SK-N-SH (cell line): ENCODE results near the gene ATPAF2. TPM values are rescaled to one million over a fixed set of nuclear protein-coding genes. Genes with fewer than 3 reads are reported as not detected.

Source experiments
- CTCF ChIA-PET: fragments of 300-600, 350-600 bp; formaldehyde crosslinking; extraction: SDS; loops from one replicate; lab custom pipeline; 2021; lab: Yijun Ruan, JAX
- POLR2A ChIA-PET: fragments of 350-600 bp; sonication (Branson Sonifier 250); formaldehyde crosslinking; extraction: SDS; loops from one replicate; lab custom pipeline; 2020; ENCODE audit warnings: antibody characterized with exemption, inconsistent platforms; lab: Yijun Ruan, JAX
- DNase-seq: peaks from one replicate; pipeline ENCODE4 v3.0.0; 2012
- H2AFZ ChIP-seq: fragments of 200-600 bp; sonication (generic); 2 replicates; pipeline ENCODE4 v1.8.1; 2016; ENCODE audit warnings: antibody characterized with exemption, mild to moderate bottlenecking, low read depth
- H3F3A ChIP-seq: fragments of 200-600 bp; sonication (generic); replicated peaks from 2 replicates; pipeline ENCODE3; 2016; ENCODE audit warnings: antibody characterized with exemption, mild to moderate bottlenecking; ENCODE audit not compliant: insufficient read depth
- H3K27ac ChIP-seq, 2 experiments: fragments of 200-500 bp in 1 of 2; fragments of 200-600 bp in 1 of 2; sonication (Bioruptor generic) in 1 of 2; sonication (generic), shearing (Covaris generic) in 1 of 2; 2 replicates each; pipeline versions ENCODE4 v1.5.1 to v1.6.1; 2014 to 2016; ENCODE audit warnings: low read depth in 2 of 2, inconsistent platforms in 1 of 2, low read length in 1 of 2, mild to moderate bottlenecking in 1 of 2, mixed read lengths in 1 of 2
- H3K27me3 ChIP-seq: fragments of 200-600 bp; sonication (generic), shearing (Covaris generic); 2 replicates; pipeline ENCODE4 v1.6.1; 2016; ENCODE audit warnings: mixed run types; ENCODE audit not compliant: insufficient read depth
- H3K36me3 ChIP-seq, 2 experiments: fragments of 200-500 bp in 1 of 2; fragments of 200-600 bp in 1 of 2; sonication (Bioruptor generic) in 1 of 2; sonication (generic) in 1 of 2; replicated peaks in 1 of 2; 2 replicates each; pipeline versions ENCODE3 to v1.5.1; 2014 to 2016; ENCODE audit warnings: low read length in 1 of 2, mild to moderate bottlenecking in 1 of 2; ENCODE audit not compliant: insufficient read depth in 2 of 2, control insufficient read depth in 1 of 2
- H3K4me1 ChIP-seq, 2 experiments: fragments of 200-500 bp in 1 of 2; fragments of 200-600 bp in 1 of 2; sonication (Bioruptor generic) in 1 of 2; sonication (generic), shearing (Covaris generic) in 1 of 2; 2 replicates each; pipeline versions ENCODE4 v1.5.1 to v1.6.1; 2014 to 2016; ENCODE audit warnings: low read depth in 1 of 2, low read length in 1 of 2, mixed run types in 1 of 2; ENCODE audit not compliant: insufficient read depth in 2 of 2, control insufficient read depth in 1 of 2
- H3K4me2 ChIP-seq: fragments of 200-600 bp; sonication (generic), shearing (Covaris generic); 2 replicates; pipeline ENCODE4 v1.6.1; 2017; ENCODE audit warnings: mixed run types
- H3K4me3 ChIP-seq, 2 experiments: fragments of 200-500 bp in 1 of 2; fragments of 200-600 bp in 1 of 2; sonication (Bioruptor generic) in 1 of 2; sonication (generic), shearing (Covaris generic) in 1 of 2; 2 replicates each; pipeline versions ENCODE4 v1.5.1 to v1.8.1; 2014 to 2016; ENCODE audit warnings: low read depth in 2 of 2, inconsistent platforms in 1 of 2, low read length in 1 of 2, mild to moderate bottlenecking in 1 of 2, mixed read lengths in 1 of 2, moderate library complexity in 1 of 2
- H3K79me2 ChIP-seq: fragments of 200-600 bp; sonication (generic); 2 replicates; pipeline ENCODE4 v1.8.1; 2017; ENCODE audit warnings: mild to moderate bottlenecking; ENCODE audit not compliant: insufficient read depth
- H3K9ac ChIP-seq: fragments of 200-600 bp; sonication (generic); 2 replicates; pipeline ENCODE4 v1.6.1; 2017; ENCODE audit warnings: mixed run types
- H3K9me2 ChIP-seq: fragments of 200-600 bp; sonication (generic); 2 replicates; pipeline ENCODE4 v1.6.1; 2017; ENCODE audit warnings: mixed run types
- H3K9me3 ChIP-seq: fragments of 200-600 bp; sonication (generic); 2 replicates; pipeline ENCODE4 v1.6.1; 2017; ENCODE audit warnings: mixed run types, mild to moderate bottlenecking, moderate library complexity
- H4K20me1 ChIP-seq: fragments of 200-600 bp; sonication (generic); 2 replicates; pipeline ENCODE4 v1.6.1; 2017; ENCODE audit warnings: mild to moderate bottlenecking, mixed run types; ENCODE audit not compliant: insufficient read depth
- ELF1 ChIP-seq: IDR thresholded peaks from 2 replicates; pipeline ENCODE4 v1.4.0; 2012
- EZH2phosphoT487 ChIP-seq: fragments of 200-600 bp; sonication (generic); IDR thresholded peaks from 2 replicates; pipeline ENCODE4 v1.6.1; 2017; ENCODE audit warnings: low read depth, mixed run types, mild to moderate bottlenecking, antibody characterized with exemption, moderate library complexity, borderline replicate concordance
- FOSL2 ChIP-seq: IDR thresholded peaks from 2 replicates; pipeline ENCODE4 v1.4.0; 2012; ENCODE audit warnings: low read depth, mild to moderate bottlenecking, moderate library complexity, borderline replicate concordance
- FOXJ3 ChIP-seq: sonication (generic); formaldehyde crosslinking; IDR thresholded peaks from 2 replicates; pipeline ENCODE4 v1.5.1; 2020; ENCODE audit warnings: mild to moderate bottlenecking, missing genetic modification reagents
- GATA2 ChIP-seq: sonication (generic); formaldehyde crosslinking; IDR thresholded peaks from 2 replicates; pipeline ENCODE4 v1.5.0; 2020; ENCODE audit warnings: mild to moderate bottlenecking, missing genetic modification reagents
- JUND ChIP-seq: IDR thresholded peaks from 2 replicates; pipeline ENCODE4 v1.4.0; 2012
- MXI1 ChIP-seq: IDR thresholded peaks from 2 replicates; pipeline ENCODE4 v1.6.1; 2012; ENCODE audit warnings: mild to moderate bottlenecking, low read depth, low read length, improper control_type of control experiment
- NRF1 ChIP-seq: IDR thresholded peaks from 2 replicates; pipeline ENCODE4 v1.6.1; 2012; ENCODE audit warnings: low read depth, mild to moderate bottlenecking, low read length
- RXRA ChIP-seq: IDR thresholded peaks from 2 replicates; pipeline ENCODE4 v1.4.0; 2012; ENCODE audit warnings: low read depth, mild to moderate bottlenecking, borderline replicate concordance
- SMC3 ChIP-seq: IDR thresholded peaks from 2 replicates; pipeline ENCODE4 v1.6.1; 2012; ENCODE audit warnings: low read depth, low read length, improper control_type of control experiment
- TCF12 ChIP-seq: IDR thresholded peaks from 2 replicates; pipeline ENCODE4 v1.4.0; 2012
- WGBS: methylation state at CpG from one replicate; pipeline ENCODE4 v1.1.6; 2017; ENCODE audit warnings: low lambda C conversion rate; 5-methylcytosine and 5-hydroxymethylcytosine counted together
- polyA plus RNA-seq, 3 experiments: library from polyadenylated mRNA; depleted of rRNA; stranded (reverse); fragments of >200 nt; gene quantifications; 2 replicates each; pipeline ENCODE4 v1.2.3, GENCODE V29; 2012
- TF ChIP-seq, protein P1 (sequence below): fragments of 150-350 bp; IDR thresholded peaks from 2 replicates; pipeline ENCODE4 v1.6.1; 2016; ENCODE audit warnings: mild to moderate bottlenecking, low read depth, low read length
- TF ChIP-seq, protein P2 (sequence below): IDR thresholded peaks from 2 replicates; pipeline ENCODE4 v1.4.0; 2012; ENCODE audit warnings: low read depth, borderline replicate concordance
- TF ChIP-seq, protein P3 (sequence below): IDR thresholded peaks from 2 replicates; pipeline ENCODE4; 2012
- TF ChIP-seq, protein P4 (sequence below): IDR thresholded peaks from 2 replicates; pipeline ENCODE4 v1.6.1; 2012; ENCODE audit warnings: mild to moderate bottlenecking, low read depth, low read length, moderate library complexity

ATPAF2 gene
- polyA plus RNA-seq, 1 of the 3 experiments (the other 2 are of a cell fraction), result 20.8 TPM

DNA sequence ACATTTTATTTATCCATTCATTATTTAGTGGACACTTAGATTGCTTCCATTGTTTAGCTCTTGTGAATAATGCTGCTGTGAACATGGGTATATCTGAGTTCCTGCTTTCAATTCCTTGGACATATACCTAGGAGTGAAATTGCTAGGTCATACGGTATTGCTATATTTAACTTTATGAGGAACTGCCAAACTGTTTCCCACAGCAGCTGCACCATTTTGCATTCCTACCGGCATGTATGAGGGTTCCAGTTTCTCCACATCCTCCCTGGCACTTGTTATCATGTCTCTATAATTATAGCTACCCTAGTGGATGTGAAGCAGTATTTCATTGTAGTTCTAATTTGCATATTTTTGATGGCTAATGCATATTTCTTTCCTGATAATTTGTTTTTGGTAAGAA is 25.1 kb upstream of the ATPAF2 start:
- H3K4me1 ChIP-seq, result no peaks in the 10 kb centered on the region
- H3K79me2 ChIP-seq, result no peaks in the 10 kb centered on the region
- no peaks in the 10 kb centered on the region for H3K9me2 ChIP-seq
- H3K4me2 ChIP-seq, result no peak overlapping the region
- H3K36me3 ChIP-seq, result peaks cover 18 to 39% of the 10 kb centered on the region in 2 experiments
- no peaks in the 10 kb centered on the region for H3F3A ChIP-seq
- H2AFZ ChIP-seq, result no peak overlapping the region
- TF ChIP-seq NRF1, result no peak
- TF ChIP-seq, protein P1, sequence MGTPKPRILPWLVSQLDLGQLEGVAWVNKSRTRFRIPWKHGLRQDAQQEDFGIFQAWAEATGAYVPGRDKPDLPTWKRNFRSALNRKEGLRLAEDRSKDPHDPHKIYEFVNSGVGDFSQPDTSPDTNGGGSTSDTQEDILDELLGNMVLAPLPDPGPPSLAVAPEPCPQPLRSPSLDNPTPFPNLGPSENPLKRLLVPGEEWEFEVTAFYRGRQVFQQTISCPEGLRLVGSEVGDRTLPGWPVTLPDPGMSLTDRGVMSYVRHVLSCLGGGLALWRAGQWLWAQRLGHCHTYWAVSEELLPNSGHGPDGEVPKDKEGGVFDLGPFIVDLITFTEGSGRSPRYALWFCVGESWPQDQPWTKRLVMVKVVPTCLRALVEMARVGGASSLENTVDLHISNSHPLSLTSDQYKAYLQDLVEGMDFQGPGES, result no peak
- TF ChIP-seq, protein P2, sequence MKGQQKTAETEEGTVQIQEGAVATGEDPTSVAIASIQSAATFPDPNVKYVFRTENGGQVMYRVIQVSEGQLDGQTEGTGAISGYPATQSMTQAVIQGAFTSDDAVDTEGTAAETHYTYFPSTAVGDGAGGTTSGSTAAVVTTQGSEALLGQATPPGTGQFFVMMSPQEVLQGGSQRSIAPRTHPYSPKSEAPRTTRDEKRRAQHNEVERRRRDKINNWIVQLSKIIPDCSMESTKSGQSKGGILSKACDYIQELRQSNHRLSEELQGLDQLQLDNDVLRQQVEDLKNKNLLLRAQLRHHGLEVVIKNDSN, result no peak
- TF ChIP-seq, protein P3, sequence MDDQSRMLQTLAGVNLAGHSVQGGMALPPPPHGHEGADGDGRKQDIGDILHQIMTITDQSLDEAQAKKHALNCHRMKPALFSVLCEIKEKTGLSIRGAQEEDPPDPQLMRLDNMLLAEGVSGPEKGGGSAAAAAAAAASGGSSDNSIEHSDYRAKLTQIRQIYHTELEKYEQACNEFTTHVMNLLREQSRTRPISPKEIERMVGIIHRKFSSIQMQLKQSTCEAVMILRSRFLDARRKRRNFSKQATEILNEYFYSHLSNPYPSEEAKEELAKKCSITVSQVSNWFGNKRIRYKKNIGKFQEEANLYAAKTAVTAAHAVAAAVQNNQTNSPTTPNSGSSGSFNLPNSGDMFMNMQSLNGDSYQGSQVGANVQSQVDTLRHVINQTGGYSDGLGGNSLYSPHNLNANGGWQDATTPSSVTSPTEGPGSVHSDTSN, result no peak
- no peak for TF ChIP-seq MXI1
- TF ChIP-seq RXRA, result no peak
- TF ChIP-seq GATA2 (CRISPR knock-in tag), result no peak
- no peak for TF ChIP-seq SMC3
- TF ChIP-seq FOSL2, result no peak
- no peak for TF ChIP-seq JUND
- TF ChIP-seq TCF12, result no peak
- TF ChIP-seq ELF1, result no peak
- TF ChIP-seq, all 33 proteins: peak for 0
- WGBS, result 87% methylated on average over 2 of the region's 2 CpGs
- H4K20me1 ChIP-seq, result no peaks in the 10 kb centered on the region
- H3K9ac ChIP-seq, result no peak overlapping the region
- H3K4me3 ChIP-seq, result no peak overlapping the region
- H3K27ac ChIP-seq, result no peak overlapping the region
- DNase-seq, result no peak
- H3K27me3 ChIP-seq, result no peaks in the 10 kb centered on the region
- CTCF ChIA-PET, result no interaction called here
- POLR2A ChIA-PET, result no interaction called here
- H3K9me3 ChIP-seq, result no peaks in the 10 kb centered on the region

DNA sequence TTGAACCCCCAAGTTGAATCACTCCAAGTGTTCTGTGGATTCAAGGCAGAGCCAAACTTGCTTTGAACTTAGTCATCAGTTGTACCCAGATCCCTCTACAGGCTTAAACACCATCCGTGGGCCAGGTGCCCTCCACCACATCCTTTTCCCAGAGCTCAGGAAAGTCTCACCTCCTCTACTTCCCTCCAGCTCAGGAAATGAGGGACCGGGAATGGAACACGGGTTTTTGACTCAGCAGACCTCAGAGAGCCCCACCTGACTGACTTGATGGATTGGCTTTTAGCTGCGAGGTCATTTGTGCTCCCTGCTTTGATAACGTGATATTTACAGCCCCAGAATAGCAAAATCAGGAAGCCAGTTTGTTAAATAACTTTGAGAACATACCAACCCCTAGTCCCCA is 20.3 kb upstream of the ATPAF2 start:
- H3K9me2 ChIP-seq, result no peaks in the 10 kb centered on the region
- H3K4me1 ChIP-seq, result no peaks in the 10 kb centered on the region
- H3K27ac ChIP-seq, result no peak overlapping the region
- peaks cover 35 to 45% of the 10 kb centered on the region in 2 experiments for H3K36me3 ChIP-seq
- H2AFZ ChIP-seq, result no peak overlapping the region
- CTCF ChIA-PET, result interaction anchor here (1.0 kb wide), 2 partner anchors 11 to 379 kb away, joined by 3 read pairs; no protein-coding TSS in a partner anchor
- 93% methylated on average over 5 of the region's 5 CpGs for WGBS
- no peaks in the 10 kb centered on the region for H3K79me2 ChIP-seq
- H3K4me2 ChIP-seq, result no peak overlapping the region
- POLR2A ChIA-PET, result no interaction called here
- H3K27me3 ChIP-seq, result no peaks in the 10 kb centered on the region
- H3K9ac ChIP-seq, result no peak overlapping the region
- no peaks in the 10 kb centered on the region for H4K20me1 ChIP-seq
- TF ChIP-seq FOSL2 (no peak), FOXJ3 (CRISPR knock-in tag) (no peak), EZH2phosphoT487 (no peak)
- TF ChIP-seq, protein P1, result no peak
- TF ChIP-seq, protein P4, sequence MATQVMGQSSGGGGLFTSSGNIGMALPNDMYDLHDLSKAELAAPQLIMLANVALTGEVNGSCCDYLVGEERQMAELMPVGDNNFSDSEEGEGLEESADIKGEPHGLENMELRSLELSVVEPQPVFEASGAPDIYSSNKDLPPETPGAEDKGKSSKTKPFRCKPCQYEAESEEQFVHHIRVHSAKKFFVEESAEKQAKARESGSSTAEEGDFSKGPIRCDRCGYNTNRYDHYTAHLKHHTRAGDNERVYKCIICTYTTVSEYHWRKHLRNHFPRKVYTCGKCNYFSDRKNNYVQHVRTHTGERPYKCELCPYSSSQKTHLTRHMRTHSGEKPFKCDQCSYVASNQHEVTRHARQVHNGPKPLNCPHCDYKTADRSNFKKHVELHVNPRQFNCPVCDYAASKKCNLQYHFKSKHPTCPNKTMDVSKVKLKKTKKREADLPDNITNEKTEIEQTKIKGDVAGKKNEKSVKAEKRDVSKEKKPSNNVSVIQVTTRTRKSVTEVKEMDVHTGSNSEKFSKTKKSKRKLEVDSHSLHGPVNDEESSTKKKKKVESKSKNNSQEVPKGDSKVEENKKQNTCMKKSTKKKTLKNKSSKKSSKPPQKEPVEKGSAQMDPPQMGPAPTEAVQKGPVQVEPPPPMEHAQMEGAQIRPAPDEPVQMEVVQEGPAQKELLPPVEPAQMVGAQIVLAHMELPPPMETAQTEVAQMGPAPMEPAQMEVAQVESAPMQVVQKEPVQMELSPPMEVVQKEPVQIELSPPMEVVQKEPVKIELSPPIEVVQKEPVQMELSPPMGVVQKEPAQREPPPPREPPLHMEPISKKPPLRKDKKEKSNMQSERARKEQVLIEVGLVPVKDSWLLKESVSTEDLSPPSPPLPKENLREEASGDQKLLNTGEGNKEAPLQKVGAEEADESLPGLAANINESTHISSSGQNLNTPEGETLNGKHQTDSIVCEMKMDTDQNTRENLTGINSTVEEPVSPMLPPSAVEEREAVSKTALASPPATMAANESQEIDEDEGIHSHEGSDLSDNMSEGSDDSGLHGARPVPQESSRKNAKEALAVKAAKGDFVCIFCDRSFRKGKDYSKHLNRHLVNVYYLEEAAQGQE, result no peak
- no peak for DNase-seq
- no peaks in the 10 kb centered on the region for H3K9me3 ChIP-seq
- H3F3A ChIP-seq, result no peaks in the 10 kb centered on the region
- no peak overlapping the region for H3K4me3 ChIP-seq
